DOHH2 (cell line): Measurements from ENCODE around the gene RNASET2.

Experiments used
- EZH2phosphoT487 ChIP-seq: fragments of 200-600 bp; sonication (generic); IDR thresholded peaks from 2 replicates; pipeline ENCODE4 v1.6.1; 2017; ENCODE audit warnings: borderline replicate concordance, mild to moderate bottlenecking, antibody characterized with exemption, low read length, moderate library complexity, mixed read lengths
- TF ChIP-seq, protein P1 (sequence below): fragments of 200-600 bp; sonication (generic); IDR thresholded peaks from one replicate; pipeline ENCODE4 v1.5.1; 2014; ENCODE audit warnings: antibody characterized with exemption, mild to moderate bottlenecking, low read depth, low read length; ENCODE audit not compliant: poor library complexity, severe bottlenecking

DNA sequence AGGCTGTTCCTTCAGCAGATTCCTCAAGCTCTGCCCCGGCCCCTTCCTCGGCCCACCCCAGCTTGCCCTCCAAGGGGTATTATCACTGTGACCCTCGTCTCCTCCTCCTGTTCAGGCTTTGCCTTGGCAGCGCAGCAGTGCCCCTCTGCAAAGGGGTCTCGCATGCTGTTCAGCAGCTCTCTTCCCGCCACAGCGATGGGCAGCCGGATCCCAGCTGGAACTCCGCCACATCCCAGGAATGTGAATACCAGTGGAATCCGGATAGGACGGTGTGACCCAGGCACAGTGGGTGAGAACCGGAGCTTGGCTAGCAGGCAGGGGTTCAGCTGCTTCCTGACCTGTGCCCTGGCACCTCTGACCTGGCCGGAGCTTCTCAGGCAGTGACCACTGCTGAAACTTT is 52.9 kb downstream of the RNASET2 start:
- TF ChIP-seq, protein P1, sequence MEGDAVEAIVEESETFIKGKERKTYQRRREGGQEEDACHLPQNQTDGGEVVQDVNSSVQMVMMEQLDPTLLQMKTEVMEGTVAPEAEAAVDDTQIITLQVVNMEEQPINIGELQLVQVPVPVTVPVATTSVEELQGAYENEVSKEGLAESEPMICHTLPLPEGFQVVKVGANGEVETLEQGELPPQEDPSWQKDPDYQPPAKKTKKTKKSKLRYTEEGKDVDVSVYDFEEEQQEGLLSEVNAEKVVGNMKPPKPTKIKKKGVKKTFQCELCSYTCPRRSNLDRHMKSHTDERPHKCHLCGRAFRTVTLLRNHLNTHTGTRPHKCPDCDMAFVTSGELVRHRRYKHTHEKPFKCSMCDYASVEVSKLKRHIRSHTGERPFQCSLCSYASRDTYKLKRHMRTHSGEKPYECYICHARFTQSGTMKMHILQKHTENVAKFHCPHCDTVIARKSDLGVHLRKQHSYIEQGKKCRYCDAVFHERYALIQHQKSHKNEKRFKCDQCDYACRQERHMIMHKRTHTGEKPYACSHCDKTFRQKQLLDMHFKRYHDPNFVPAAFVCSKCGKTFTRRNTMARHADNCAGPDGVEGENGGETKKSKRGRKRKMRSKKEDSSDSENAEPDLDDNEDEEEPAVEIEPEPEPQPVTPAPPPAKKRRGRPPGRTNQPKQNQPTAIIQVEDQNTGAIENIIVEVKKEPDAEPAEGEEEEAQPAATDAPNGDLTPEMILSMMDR: no peak
- TF ChIP-seq EZH2phosphoT487: no peak
